GM19455 (cell line): ENCODE results near the gene PRPH.

ENCODE experiments used
- ATAC-seq: cut with Tn5 transposase; IDR thresholded peaks from one replicate; pipeline ENCODE4 v1.9.1; 2021; ENCODE audit not compliant: unreplicated experiment

The PRPH gene

DNA sequence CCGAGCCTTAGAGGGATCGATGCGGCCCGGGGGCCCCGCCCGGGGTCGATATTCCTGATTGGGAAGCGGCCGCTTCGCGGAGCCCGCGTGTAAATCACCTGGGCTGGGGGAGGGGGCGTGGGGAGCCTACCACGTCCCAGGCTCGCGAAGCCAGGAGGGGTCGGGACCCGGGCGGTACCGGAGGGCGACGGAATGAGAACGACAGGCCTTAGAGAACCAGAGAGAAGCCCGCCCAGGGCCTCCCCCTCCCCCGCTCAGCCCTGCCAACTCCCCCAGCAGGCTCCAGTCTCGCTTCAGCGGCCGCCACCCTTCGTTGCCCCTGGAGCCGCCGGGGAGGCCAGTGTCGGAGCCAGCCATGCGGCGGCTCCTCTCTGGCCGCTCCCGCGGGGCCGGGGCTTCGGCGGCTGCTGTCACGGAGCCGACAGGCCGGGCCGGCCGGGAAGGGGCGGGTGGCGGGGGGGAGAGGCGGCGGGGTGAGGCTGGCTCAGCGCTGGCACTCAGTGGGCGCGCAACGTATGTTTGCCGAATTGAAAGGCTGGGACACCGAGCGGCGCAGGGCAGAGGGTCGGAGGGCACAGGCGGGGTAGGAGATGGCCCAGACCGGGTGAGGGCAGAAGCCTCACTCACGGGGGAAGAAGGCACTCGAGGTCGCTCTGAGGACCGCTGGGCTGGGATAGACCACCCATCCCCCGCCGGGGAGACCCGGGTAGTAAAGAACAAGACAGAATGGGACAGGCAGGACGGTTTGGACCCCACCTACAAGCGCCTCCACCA lies 50.3 kb downstream of the PRPH start:
- no peak for ATAC-seq

DNA sequence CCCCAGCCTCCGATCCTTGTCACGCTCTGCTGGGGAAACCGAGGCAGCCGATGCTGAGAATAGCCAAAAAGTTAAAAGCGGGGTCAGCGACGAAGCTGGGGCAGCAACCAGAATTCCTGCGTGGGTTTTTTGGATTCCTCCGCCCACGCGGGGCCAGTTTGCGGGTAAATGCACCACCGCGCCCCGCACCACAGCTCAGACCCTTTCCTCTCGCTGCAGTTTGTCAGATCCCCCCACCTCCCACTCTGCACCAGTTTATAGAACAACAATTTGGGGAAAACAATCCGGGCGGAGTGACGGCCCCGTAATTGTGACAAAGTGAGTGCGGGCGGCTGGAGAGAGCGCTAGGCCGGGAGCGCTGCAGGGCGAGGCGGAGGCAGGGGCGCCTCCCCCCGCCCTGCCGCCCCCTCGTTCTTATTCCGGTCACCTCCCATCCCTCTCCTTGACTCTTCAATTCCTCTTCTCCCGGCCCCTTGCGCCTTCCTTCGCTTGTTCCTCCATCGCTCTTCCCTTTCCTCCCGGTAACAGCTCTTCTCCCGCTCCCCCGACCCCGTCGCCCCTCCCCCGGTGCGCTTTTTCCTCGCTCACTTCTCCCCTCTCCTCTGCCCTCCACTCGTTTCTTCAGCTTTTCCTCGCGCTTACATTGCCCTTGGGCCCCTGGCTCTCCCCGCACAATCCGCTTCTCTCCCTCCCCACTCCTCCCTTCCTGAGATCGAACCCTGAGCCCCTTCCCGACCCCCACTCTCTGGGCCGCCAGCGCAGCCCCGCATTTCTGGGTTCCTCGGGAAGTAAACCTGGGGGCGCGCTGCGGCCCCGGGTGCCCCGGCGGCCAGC lies 51.1 kb downstream of the PRPH start:
- ATAC-seq, result no peak

DNA sequence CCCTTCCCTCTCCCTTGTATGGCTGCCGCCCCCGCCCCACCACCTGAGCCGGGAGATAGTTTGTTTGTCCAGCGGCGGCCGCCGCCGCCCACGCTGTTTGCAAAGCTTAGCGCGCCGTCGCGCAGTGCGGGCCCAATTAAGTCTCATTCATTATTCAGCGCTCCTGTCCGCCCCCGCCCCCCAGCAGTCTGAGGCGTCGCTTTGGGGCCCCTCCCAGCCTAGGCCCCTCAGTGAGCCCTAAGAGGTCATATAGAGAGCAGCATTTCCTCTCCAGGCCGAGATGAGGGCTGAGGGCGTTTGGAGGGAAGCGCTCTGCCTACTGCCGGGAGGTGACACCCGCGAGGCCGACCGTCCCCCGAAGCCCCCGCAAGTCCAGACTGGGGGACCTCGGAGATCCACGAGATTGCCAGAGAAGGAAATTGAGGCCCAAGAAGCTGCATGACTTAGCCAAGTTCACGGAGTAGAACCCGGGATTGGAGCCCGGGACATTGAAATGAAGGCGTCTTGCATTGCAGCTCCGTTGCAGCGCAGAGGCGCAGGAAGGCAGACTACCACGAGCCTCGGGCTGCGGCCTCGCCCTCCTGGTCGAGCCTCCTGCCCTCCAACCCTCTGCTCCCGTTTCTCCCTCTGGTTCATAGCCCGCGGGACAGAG lies 51.8 kb downstream of the PRPH start, which contains the start of gene DNAJC22:
DNAJC22 (plus strand) TSS at position 230 of the 652 bp plus-strand sequence. CDS start 1,985 bp downstream, outside the sequence.
- ATAC-seq, result no peak

DNA sequence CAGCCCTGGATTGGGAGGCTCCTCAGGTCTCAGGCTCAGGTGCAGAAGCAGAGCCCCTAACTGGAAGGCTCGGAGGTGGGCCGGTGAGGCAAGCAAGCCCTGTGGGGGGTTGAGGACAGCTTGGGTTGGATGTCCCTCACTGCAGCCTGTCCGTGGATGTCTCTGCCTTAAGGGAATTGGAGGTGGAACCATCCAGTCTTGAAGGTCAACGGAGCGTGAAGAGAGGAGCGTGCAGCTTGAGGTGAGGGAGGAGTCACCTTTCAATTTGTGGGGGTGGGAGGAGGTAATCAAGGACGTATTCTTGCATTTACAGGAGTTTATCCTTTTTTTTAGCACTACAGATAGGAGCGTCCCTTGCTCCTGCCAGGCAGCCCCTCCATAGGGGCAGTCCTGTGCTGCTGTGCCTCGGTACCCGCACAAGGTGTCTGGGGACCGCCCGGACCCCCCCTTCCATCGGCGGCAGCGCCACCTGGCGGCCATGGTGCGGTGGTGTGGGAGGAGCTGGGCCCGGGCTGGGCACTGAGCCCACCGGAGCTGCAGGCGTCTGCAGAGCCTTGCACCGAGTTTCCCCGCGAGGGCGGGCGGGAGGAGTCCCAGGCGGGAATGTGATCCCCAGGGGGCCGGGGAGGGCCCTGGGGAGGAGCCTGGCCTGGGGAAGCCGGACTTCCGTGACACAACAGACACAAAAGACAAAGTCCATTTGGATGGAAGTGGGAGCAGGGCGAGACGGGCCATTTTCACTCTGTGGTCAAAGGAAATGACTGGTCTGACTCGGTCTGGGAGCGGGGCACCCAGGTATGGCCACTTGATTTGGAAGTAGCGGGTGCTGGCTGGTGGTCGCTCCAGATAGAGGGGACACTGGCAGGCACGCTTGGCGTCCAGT lies 52.6 kb downstream of the PRPH start:
- ATAC-seq, result no peak
